Measurements from ENCODE around the gene JADE2.

The JADE2 gene

DNA sequence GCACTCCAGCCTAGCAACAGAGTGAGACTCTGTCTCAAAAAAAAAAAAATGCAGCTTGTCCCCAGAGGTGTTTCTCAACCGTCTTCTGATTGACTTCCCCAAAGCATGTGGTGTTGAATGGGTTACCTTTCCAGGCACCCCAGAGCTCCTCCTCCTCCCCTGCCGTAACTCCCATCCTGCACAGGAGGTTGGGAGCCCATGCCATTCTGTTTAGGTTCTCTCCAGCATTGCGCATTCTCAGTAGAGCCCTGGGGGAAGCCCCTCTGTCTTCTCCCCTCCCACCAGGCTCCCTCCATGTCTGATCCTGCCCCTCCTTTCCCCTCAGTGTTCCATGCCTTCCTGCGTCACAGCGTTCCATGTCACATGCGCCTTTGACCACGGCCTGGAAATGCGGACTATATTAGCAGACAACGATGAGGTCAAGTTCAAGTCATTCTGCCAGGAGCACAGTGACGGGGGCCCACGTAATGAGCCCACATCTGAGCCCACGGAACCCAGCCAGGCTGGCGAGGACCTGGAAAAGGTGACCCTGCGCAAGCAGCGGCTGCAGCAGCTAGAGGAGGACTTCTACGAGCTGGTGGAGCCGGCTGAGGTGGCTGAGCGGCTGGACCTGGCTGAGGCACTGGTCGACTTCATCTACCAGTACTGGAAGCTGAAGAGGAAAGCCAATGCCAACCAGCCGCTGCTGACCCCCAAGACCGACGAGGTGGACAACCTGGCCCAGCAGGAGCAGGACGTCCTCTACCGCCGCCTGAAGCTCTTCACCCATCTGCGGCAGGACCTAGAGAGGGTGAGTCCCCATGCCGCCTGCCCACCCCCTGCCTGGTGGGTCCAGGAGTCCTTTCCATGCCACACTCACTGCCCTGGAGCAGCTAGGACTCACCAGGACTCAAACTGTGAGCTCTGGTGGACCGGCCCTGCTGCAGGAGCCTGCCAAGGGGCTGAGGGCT is 40.6 kb downstream of the JADE2 start:
- H3K27ac ChIP-seq = no peak overlapping the region
- TF ChIP-seq, protein P1, sequence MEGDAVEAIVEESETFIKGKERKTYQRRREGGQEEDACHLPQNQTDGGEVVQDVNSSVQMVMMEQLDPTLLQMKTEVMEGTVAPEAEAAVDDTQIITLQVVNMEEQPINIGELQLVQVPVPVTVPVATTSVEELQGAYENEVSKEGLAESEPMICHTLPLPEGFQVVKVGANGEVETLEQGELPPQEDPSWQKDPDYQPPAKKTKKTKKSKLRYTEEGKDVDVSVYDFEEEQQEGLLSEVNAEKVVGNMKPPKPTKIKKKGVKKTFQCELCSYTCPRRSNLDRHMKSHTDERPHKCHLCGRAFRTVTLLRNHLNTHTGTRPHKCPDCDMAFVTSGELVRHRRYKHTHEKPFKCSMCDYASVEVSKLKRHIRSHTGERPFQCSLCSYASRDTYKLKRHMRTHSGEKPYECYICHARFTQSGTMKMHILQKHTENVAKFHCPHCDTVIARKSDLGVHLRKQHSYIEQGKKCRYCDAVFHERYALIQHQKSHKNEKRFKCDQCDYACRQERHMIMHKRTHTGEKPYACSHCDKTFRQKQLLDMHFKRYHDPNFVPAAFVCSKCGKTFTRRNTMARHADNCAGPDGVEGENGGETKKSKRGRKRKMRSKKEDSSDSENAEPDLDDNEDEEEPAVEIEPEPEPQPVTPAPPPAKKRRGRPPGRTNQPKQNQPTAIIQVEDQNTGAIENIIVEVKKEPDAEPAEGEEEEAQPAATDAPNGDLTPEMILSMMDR (conservative IDR thresholded peaks at IDR 0.05) = no peak
- TF ChIP-seq ZFX (IDR thresholded peaks at IDR 0.05) = no peak

DNA sequence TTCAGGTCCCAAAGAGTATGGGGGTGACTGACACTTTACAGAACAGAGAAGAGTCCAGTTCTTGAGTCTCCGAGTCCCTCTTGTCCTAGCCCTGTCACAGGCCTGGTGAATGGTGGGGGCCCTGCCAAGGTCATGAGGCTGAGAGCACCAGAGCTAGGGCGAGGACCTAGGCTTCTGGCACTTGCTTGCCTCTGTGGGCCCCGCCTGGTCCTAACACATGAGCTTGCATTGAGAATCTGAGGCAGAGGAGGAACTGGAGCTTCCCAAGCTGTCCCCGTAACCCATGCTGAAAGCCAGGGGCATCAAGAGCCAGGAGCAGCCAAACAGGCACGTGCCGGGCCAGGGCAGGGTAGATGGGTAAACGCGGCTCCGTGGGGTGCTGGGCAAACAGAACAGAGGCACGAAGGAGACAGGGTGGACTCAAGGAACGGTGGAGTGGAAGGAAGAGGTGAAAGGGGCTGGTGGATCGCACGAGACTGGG is 41.3 kb downstream of the JADE2 start:
- H3K27ac ChIP-seq = no peak overlapping the region

DNA sequence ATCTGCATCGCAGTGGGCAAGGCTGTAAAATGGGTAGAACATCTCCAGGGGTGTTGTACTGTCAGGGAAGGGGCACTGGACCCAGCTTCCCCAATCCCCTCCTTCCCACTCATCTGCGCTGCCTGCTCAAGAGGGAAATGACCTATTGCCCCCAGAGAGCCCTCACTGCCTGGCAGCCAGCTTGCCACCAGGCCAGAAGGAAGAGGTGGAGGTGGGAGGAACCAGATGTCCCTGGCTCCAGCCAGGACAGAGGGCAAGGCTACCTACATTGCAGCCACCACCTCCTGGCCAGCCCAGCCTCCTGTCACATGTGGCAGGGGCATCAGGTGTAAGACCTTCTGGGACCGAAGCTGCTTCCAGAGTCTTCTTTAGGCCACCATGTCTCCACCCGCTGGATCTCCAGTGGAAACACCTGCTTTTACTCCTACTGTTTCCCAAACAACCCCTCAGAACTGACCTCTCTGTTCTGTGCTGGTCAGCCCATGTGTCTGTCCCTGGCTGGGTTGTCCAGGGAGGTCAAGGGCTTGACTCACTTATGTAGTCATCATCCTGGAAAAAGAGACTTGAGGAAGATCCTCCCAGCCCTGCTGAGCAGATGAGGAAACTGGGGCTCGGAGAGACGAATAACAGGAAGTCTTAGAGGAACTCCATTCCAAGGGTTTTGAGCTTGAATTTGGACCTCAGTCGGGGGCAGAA is 42.3 kb downstream of the JADE2 start:
- H3K27ac ChIP-seq = no peak overlapping the region
- TF ChIP-seq, protein P1 (conservative IDR thresholded peaks at IDR 0.05) = no peak
- no peak for TF ChIP-seq ZFX (IDR thresholded peaks at IDR 0.05)

More for the DNA sequence above, 41.3 kb downstream of the JADE2 start:
- TF ChIP-seq ZFX (IDR thresholded peaks at IDR 0.05) = no peak
- TF ChIP-seq, protein P1 (conservative IDR thresholded peaks at IDR 0.05) = no peak

DNA sequence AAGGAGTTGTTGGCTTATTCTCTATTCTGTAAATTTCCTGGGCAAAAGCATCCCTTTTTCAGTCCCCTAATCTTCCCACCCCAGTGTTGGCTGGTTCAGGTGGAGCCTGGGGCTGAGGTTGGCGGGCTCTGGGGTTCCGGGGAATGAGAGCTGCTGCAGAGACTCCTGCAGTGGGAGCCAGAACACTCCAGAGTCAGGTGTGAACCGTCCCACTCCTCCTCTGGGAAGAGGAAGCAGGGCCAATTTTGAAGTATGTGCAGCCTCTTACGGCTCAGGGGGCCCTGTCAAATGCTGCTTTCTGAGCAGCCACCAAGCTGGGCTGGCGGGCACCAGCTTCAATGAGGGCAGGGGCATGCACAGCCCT is 42.8 kb downstream of the JADE2 start:
- TF ChIP-seq, protein P1 (conservative IDR thresholded peaks at IDR 0.05) = no peak
- peak overlapping the region; percentile 20; the same call in 1 of the 2 replicates for H3K27ac ChIP-seq

DNA sequence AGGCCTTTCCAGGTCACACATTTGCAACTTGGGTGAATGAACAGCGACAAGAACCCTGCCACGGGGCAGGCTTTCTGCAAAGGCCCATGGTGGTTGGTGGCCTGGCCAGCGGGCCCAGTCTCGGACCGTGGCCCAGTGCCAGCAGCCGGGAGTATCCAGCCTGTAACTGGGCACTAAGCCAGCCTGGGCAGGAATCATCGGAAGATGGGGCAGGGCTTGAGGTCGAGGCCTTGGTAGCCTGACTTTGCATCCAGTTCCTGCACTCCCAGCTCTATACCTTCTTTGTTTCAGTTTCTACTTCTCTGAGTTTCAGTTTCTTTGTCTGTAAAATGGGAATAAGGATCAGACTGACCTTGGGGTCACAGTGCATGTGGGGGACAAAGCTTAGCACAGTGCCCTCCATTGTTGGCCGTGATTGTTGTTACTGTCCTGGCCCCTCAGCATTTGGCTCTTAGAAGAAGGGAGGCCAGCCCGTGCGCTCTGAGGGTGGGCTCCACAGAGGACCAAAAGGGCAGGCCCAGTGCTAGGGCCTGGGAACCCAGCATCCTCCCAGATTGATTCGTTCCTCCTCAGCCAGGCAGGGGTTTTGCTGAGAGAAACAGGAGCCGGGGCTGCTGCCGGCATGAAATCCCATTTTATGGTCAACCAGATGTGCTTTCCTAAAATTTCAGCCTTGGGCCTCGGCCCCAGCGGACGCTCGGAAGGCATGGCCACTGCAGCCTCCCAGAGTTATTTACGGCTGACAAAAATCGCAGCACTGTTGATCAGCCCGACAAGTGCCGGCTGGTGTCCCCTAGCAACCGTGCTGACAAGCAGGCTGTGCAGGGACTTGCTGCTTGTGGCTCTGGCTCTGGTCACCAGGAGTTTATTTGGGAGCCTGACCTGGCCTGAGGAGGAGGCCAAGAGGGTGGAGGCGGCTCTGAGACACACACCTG is 43.6 kb downstream of the JADE2 start:
- peak overlapping the region; percentile 20 for H3K27ac ChIP-seq
- TF ChIP-seq, protein P1 (conservative IDR thresholded peaks at IDR 0.05) = no peak
- no peak for TF ChIP-seq ZFX (IDR thresholded peaks at IDR 0.05)

DNA sequence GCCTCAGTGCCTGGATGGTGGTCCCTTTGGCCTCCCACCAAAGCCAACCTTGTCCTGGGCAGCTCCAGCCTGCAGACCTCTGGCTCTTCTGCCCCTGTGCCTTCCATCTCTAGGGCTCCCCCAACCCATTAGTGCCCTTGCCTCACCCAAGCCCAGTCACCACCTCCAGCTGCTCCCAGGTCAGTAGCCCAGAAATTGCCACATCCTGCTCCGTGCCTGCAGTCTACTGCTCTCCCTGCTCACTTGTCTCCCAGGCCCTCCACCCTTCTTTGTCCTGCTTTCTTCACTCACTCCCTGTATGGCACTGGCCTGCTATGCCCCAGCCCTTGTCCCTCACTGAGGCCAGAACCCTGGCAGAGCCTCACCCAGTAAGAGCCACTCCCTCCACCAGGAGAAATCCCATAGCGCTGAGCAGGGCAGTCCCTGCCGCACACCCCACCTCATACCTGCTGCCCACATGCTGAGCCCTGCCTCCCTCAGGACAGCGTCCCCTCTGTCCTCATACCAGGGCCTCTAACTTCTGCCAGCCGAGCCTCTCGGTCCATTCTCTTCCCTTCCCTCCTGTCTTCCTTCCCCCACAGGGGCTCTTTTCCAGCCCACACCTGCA is 44.4 kb downstream of the JADE2 start:
- H3K27ac ChIP-seq = peak overlapping the region; percentile 20; the same call in 1 of the 2 replicates
- TF ChIP-seq, protein P1 (conservative IDR thresholded peaks at IDR 0.05) = no peak
- no peak for TF ChIP-seq ZFX (IDR thresholded peaks at IDR 0.05)

Measured in C4-2B (cell line).